ENCODE results near the gene BCL3.
"Not testable (repeated sequence)": the region's sequence is repeated elsewhere in the genome, so short reads cannot be mapped to it uniquely, and the experiment has no call there.

Gene BCL3

DNA sequence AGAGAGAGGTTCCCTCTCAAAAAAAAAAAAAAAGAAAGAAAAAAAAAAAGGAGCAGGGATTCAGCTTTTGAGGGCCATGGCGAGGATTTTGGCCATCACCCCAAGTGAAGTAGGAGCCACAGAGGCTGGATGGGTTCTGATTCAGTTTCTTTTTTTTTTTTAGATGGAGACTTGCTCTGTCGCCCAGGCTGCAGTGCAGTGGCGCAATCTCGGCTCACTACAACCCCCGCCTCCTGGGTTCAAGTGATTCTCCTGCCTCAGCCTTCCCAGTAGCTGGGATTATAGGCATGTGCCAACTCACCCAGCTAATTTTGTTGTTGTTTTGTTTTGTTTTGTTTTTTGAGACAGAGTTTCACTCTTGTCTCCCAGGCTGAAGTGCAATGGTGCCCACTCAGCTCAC lies 27.1 kb upstream of the BCL3 start:
- DNase-seq (ENCODE audit: low read depth): not testable (repeated sequence)

DNA sequence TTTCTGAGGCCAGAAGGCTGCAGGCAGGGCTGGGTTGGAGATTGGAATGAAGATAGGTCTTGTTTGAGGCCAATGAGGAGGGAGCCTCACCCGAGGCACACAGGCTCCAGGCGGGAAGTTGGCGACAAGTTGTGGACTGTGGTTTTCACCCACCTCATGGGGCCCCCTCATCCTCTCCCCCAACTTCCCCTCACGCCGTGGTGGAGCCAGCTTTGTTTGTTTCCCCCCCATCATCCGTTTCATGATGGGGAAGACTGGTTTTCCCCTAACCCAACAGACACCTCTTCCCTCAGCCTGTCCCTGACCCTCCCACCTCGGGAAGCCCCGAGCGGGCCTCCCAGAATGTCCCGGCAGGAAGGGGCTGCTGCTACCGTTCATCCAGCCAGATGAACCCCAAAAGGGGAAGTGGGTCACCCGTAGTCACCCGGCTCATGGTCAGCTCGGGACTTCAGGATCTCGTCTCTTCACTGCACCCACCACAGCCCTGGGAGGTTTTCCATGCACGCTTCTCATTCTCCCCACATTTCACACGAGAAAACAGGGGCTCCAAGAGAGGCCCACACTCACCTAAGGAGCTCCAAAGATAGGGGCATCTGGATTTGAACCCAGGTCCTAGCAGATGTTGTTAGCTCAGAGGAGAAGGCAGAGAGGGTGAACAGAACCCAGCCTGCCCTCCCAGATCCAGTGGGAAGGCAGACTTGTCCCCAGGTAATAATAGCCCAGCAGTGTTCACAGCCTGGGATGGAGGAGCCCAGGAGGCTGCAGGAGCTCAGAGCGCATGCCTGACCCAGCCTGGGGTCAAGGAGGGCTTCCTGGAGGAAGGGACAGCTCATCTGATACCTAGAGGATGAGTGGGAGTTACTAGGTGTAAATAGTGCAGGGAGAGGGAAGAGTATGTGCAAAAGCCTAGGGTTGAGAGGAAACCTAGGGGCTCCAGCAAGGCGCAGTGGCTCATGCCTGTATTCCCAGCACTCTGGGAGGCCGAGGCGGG lies 26.1 kb upstream of the BCL3 start:
- DNase-seq (ENCODE audit: low read depth): peak; percentile 95

DNA sequence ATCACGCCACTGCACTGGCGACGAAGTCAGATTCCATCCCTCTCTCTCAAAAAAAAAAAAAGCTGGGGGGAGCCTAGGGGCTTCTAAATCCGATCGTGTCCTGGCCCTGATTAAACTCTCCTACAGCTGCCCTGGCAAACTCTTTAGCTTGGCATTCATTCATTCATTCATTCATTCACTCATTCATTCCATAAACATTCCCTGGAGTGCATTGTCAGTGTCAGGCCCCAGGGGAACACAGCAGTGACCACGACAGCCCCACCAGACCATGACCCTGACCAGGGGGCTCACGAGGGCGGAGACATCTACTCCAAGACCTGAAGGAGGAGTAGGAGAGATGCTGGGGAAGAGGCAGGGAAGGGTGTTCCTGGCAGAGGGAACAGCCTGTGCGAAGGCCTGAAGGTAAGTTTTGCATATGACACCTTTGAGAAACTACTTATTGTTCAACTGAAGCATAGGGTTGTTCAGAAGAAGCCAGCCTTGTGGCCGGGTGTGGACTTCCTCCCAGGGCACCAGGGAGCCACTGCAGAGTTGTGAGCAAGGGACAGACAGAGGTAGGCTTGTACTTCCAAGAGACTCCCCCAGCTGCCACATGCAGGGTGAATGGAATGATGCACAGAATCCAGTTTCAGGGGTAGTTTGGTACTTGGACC lies 25.1 kb upstream of the BCL3 start:
- no peak for DNase-seq (ENCODE audit: low read depth)

DNA sequence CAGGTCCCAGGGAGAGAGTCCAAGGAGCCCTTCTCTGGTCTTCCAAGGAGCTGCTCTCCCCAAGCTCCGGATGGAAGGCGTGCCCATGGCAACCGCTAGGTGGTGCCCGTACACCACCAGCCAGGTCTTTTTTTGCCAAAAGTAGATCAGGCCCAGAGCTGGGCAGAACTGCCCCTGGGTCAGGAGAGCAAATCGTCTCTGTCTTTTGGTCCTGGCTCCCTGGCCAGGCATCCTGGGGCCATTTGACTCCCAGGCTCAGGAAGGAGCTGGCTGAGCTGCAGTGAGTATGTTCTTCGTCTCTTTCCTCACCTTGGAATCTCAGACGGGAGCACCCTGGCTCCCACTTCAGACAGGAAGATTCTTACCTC lies 24.6 kb upstream of the BCL3 start:
- DNase-seq (ENCODE audit: low read depth): no peak

DNA sequence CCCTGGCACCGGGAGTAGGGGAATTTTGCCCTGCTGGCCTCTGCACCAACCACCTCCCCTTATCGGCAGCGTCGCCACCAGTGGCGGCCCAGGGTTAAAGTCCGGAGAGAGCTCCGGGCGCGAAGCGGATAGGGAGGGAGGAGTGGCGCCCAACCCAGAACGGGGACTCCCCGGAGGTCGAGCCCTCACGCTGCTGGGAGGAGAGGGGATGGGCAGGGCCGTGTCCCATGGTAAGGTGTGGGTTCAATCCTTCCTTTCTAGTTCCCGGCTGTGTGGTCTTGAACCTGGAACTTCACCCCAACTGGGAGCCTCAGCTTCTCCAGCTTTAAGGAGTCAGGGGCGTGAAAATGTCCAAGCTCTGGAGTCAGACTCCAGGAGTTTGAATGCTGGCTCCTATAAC lies 23.3 kb upstream of the BCL3 start:
- no peak for DNase-seq (ENCODE audit: low read depth)

DNA sequence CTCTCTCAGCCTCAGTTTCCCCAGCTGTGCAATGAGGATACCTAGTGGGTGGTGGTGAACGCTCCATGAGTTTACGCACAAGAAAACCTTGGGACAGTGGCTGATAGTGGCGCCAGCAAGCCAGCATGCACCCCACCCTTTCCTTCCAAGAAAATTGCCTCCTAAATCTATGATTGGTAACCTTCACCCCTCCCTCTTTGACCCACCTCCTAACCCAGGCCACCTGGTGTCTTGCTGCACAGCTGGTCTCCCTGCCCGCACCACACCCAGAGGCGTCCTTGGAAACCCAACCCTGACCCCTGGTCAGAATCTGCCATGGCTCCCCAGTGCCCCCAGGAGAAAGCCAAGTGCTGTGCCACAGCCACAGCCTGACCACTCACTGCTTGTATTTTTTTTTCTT lies 22.8 kb upstream of the BCL3 start:
- DNase-seq (ENCODE audit: low read depth): no peak

DNA sequence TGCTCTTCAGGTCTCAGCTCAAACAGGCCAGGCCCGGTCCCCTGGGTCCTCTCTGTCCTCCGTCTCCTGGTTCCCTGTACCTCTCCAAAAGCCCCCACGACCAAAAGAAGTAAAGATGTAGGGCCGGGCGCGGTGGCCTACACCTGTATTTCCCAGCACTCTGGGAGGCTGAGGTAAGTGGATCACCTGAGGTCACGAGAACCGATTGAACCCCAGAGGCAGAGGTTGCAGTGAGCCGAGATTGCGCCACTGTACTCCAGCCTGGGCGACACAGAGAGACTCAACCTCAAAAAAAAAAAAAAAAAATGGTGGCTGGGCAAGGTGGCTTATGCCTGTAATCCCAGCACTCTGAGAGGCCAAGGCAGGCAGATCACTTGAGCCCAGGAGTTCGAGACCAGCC lies 22.0 kb upstream of the BCL3 start:
- no peak for DNase-seq (ENCODE audit: low read depth)

DNA sequence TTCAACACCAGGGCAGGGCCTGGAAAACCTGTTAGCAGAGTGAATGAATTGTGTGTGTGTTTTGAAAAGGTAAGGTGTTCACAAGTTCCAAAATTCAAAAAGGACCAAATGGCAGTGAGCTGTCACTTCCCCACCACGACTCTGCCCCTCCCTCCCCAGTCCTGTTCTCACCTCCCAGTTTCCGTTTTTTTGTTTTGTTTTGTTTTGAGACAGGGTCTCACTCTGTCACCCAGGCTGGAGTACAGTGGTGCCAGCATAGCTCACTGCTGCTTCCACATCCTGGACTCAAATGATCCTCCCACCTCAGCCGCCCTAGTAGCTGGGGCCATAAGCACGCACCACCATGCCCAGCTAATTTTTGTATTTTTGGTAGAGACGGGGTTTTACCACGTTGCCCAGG lies 20.3 kb upstream of the BCL3 start:
- DNase-seq (ENCODE audit: low read depth): no peak

DNA sequence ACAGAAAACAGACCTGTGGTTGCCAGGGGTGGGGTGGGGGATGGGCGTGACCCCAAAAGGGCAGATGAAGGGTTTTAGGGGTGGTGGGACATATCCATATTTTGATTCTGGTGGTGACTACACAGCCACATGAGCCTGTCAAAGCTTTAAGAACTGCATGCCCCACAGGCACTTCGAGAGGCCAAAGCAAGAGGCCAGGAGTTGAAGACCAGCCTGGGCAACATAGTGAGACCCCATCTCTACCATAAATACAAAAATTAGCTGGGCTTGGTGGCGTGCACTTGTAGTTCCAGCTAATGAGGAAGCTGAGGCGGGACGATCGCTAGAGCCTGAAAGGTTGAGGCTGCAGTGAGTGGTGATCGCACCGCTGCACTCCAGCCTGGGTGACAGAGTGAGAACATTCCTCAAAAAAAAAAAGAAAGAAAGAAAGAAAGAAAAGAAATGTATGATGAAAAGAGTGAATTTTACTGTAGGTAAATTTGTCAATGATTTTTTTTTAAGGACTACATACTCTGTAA lies 18.9 kb upstream of the BCL3 start:
- no peak for DNase-seq (ENCODE audit: low read depth)

DNA sequence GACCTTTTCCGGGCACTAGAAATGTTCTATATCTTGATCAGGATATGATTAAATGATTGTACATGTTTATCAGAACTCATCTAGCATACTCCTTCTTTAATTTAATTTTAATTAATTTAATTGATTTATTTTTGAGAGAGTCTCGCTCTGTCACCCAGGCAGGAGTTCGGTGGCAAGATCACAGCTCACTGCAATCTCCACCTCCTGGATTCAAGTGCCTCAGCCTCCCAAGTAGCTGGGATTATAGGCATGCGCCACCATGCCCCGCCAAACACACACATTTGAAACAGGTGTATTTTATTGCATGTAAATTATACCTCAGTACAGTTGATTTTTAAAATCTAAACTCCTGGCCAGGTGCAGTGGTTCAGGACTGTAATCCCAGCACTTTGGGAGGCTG lies 17.4 kb upstream of the BCL3 start:
- DNase-seq (ENCODE audit: low read depth): no peak

DNA sequence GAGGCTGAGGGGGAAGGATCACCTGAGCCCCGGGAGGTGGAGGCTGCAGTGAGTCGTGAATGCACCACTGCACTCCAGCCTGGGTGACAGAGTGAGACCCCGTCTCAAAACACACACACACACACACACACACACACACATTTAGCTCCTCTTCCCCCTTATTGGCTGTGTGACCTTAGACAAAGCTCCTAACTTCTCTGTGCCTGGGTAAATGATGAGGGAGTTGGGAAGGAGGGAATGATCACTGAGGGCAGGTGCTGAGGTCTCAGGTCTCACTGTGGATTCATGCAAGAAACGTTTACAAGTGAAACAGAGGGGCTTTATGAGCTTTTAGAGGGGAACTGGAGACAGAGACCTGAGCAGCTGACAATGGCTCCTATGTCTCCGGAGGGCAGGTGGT lies 16.9 kb upstream of the BCL3 start:
- DNase-seq (ENCODE audit: low read depth): no peak

DNA sequence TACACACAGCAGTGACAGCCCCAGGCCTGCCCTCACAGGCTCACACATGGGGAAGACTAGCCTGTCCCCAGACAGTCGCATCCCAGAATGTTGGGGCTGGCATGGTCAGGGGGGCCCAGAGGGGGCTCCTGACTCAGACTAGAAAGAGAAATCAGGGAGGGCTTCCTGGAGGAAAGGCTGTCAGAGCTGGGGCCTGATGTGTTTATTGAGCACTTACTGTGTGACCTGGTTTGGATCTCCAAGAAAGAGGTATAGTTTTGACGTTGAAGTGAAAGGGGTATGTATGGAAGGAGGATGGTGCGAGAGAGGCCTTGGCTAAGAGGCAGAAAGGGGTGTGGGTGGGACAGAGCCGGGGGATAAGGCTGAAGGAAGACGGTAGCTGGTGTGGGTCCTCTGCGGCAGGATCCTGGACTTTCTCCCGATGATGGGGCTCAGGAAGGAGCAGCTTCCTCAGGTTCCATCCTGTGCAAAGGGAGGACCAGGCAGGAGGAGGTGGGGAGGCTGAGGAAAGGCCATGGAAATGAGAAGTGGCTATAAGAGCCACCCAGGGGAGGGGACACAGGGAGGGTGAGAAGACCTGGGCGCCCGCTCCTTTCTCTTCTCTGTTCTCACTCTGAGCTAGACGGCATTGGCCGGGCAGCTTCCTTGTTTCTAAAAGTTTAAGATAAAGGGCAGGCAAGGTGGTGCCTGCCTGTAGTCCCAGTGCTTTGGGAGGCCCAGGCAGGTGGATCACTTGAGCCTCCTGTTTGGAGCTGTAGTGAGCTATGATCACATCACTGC lies 16.1 kb upstream of the BCL3 start:
- DNase-seq (ENCODE audit: low read depth): no peak

DNA sequence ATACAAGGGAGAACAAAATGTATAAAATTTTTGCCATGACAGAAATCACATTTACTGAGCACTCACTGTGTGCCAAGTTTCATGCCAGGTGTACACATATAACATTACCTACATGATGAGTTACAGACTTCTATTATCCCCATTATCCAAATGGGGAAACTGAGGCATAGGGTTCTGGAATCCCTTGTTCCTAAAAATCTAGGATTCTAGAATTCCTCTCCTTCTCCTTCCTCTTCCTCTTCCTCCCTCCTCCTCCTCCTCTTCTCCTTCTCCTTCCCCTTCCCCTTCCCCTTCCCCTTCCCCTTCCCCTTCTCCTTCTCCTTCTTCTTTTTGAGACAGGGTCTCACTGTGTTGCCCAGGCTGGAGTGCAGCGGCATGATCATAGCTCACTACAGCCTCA lies 14.2 kb upstream of the BCL3 start:
- no peak for DNase-seq (ENCODE audit: low read depth)

DNA sequence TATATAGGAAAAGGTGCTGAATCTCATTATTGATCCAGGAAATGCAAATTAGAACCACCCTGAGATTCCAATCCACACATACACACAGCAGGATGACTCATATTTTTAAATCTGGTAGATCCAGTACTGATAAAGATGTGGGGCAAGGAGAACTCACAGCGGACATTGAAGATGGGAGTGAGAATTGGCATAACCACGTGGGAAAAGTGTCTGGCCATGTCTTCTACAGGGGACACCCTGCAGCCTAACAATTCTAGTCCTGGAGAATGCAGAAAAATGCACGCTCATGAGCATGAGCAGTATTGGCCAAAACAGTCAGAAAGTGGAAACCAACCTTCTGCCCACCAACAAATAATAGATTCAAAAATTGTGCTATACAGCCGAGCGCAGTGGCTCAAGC lies 13.5 kb upstream of the BCL3 start:
- no peak for DNase-seq (ENCODE audit: low read depth)

DNA sequence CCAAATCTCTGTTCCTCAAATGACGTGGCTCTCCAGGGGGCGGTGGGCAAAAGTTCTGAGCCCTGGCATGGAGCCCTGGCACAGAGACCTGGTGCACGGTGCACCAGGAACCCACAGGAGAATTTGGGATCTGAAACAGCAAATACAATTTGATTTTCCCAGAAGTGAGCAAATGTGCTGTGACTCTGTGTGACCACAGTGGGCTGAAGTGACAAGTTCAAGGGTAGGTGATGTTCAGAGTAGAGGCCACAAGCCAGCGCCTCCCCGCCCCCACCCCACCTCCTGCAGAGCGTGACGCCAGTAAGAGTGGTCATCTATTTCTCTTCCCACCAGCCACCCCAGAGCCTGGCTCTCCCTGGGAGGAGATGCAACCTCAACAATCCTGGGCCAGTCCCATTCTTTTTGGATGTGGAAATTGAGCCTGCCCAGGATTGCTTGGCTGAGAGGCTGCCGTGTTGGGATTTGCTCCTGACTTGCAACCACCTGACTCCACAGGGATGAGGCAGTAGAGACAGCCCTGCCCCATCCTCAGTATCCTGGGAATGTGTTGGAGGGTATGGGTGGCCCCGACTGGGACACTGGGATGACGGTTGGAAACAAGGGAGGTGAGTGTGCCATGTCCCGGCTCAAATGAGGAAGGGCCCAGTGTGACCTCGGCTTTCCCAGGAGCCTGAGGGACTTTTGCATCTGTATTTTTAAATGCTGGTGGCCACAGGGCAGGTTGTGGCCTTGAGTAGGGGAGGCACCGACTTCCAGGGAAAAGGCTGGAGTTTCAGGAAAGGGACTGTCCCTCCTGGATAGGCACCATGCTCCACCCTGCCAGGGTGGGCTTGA lies 11.1 kb upstream of the BCL3 start:
- DNase-seq (ENCODE audit: low read depth): no peak

DNA sequence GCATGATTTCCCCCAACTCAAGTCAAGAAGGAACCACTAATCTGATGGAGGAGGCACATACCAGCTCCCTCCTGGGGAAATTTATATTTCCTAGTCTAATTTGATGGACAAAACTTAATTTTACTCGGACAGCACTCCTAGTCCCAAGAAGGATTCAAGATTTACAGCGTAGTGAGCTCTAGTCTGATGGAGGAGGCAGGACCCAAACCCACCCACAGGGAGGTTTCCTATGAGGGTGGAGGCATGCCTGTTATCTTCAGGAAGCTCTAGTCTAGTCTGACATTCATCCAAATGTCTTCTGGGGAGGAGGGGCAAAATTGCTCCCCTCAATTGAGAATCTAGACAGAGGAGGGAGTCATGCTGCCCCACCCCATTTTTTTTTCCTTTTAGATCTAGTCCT lies 10.4 kb upstream of the BCL3 start:
- no peak for DNase-seq (ENCODE audit: low read depth)

DNA sequence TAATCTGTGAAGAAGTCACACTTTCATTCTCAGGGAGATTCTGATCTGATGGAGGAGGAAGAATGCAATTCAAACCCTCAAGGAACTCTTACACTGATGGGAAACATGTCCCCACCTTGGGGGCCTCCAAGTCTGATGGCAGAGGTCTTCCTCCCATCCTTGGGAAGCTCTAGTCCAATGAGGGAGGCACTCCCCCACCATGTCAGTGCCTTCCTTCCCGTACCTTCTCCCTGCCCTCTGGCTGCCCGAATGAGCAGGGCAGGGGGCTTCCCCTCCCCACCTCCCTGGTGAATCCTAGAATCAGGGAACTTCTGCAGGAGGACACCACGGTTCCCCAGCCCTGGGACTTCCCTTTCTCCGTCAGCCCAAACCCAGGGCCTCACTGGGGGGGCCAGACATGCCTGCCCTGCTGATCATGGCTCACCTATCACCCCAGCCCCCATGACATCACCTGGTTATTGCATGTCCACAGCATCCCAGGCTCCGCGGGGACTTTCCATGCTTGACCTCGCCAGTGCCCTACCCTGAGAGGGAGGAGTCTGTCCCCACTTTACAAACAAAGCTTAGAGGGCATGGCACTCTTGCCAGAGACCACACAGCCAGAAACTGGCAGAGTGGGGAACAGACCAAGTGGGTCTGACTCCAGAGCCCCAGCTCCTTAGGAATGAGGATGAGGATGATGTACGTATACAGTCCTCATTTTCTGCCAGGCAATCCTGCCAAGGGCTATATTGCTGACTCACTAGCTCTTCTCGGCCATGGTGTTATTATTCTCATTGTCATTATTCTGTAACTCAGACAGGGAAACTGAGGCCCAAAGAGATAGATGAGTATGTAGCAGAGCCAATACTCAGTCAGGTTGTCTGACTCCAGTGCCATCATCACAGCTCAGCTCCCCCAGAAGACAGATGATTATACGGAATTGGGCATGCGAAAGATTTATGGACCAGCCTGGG lies 9.6 kb upstream of the BCL3 start:
- no peak for DNase-seq (ENCODE audit: low read depth)

DNA sequence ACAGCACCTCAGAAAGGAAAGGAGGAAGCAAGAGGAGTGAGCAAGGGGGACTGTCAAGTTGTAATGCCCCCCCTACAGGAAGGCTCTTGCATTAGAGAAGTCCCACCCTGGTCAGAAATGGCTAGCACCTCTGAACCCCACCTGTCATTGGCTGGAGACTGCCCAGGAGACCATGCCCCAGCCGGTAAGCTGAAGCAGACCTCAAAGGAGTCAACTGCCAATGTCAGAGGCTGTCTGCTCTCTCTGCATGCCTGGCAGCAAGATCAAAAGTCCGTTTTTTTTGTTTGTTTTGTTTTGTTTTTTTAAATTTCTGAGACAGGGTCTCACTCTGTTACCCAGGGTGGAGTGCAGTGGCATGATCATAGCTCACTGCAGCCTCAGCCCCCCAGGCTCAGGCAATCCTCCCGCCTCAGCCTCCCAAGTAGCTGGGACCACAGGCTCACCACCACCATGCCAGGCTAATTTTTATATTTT lies 8.1 kb upstream of the BCL3 start:
- no peak for DNase-seq (ENCODE audit: low read depth)

DNA sequence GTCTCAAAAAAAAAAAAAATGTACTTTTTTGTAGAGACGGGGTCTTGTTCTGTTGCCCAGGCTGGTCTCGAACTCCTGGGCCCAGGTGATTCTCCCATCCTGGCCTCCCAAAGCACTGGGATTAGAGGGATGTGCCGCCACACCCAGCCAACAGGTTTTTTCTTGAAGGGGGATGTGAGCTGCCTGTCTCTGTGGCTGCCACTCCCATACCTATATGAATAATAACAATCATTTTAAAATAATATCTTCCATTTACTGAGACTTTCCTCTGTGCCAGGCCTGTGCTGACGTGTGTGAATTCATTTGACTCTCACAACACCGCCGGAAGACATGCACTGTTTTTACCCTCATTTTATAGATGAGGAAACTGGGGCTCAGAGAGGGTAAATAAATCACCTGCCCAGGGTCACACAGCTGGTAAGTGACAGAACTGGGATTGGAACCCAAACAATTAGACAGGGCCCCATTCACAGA lies 7.2 kb upstream of the BCL3 start:
- no peak for DNase-seq (ENCODE audit: low read depth)

DNA sequence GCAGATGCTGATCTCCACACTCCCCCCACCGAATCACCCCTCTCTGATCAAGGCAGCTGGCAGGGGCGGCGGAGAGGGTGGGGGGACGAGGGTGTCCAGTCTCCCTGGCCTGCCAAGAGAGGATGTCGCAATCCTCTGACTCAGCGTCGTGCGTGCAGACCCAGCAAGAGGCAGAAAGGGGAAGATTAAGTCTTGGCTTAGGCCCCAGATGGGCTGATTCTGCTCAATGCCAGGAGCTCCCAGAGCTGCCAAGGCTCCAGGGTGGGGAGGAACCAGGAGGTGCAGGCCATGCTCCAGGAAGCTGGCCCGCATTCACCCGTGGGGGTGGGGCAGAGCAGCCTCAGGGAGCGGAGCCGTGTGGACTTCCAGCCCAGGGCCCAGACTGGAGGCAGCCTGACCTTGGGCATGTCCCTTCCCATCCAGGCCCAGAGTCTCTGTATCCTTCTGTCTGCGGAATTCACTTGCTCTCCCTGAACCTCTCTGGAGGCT lies 6.6 kb upstream of the BCL3 start:
- DNase-seq (ENCODE audit: low read depth): peak; percentile 74
